HepG2 (cell line): ENCODE measurements around the gene UCN2. TPM values are rescaled to one million over a fixed set of nuclear protein-coding genes. Genes with fewer than 3 reads are reported as not detected.

ENCODE experiments used
- ATAC-seq: fragments of 200-7000 bp; cut with Tn5 transposase; 3 replicates; pipeline ENCODE4 v1.9.1; 2020; ENCODE audit warnings: mild to moderate bottlenecking, moderate library complexity
- BruUV-seq: library from RNA; stranded (reverse); fragments of 400-500 nt; replicated peaks from 2 replicates; lab custom pipeline; 2021; lab: Mats Ljungman, UMichigan
- CTCF ChIA-PET: fragments of 300-600 bp; formaldehyde crosslinking; extraction: SDS; loops from one replicate; lab custom pipeline; 2021; ENCODE audit warnings: low total read pairs, inconsistent platforms, low intra/inter-chr PET ratio; lab: Yijun Ruan, JAX
- POLR2A ChIA-PET: fragments of 350-600 bp; sonication (Branson Sonifier 250); formaldehyde crosslinking; loops from one replicate; lab custom pipeline; 2020; ENCODE audit warnings: antibody characterized with exemption, inconsistent platforms; lab: Yijun Ruan, JAX
- DNase-seq: peaks from one replicate; pipeline ENCODE4 v3.0.0-alpha.2; 2015; ENCODE audit warnings: low spot score
- FAIRE-seq: peaks from 3 replicates; lab custom pipeline; 2011; peaks lifted over from hg19 to GRCh38; lab: Jason Lieb, UNC
- H2AFZ ChIP-seq: one replicate; pipeline ENCODE4 v1.6.1; 2011; ENCODE audit warnings: low read length, inconsistent platforms
- H3K27ac ChIP-seq: fragments of 300-600 bp; 3 replicates; pipeline ENCODE4 v1.8.0; 2011; ENCODE audit warnings: mixed run types, mild to moderate bottlenecking, mixed read lengths, low read length, inconsistent platforms; ENCODE audit not compliant: insufficient read depth; ENCODE audit errors: extremely low read length
- H3K27me3 ChIP-seq, 2 experiments: fragments of 200-600 bp in 1 of 2; 2 replicates in 1 of 2; 3 replicates in 1 of 2; pipeline versions ENCODE4 v1.6.0 to v1.8.0; 2011; ENCODE audit warnings: low read length in 2 of 2, mild to moderate bottlenecking in 2 of 2, moderate library complexity in 2 of 2, inconsistent platforms in 1 of 2; ENCODE audit not compliant: insufficient read depth in 2 of 2, control insufficient read depth in 1 of 2
- H3K36me3 ChIP-seq, 2 experiments: fragments of 200-600 bp in 1 of 2; replicated peaks in 1 of 2; 2 replicates in 1 of 2; 3 replicates in 1 of 2; pipeline versions ENCODE4 v1.5.1 to v1.8.0; 2011; ENCODE audit warnings: low read length in 2 of 2, inconsistent platforms in 1 of 2; ENCODE audit not compliant: insufficient read depth in 2 of 2, control insufficient read depth in 1 of 2
- H3K4me1 ChIP-seq: 2 replicates; pipeline ENCODE4 v1.5.1; 2012; ENCODE audit warnings: low read length, inconsistent platforms; ENCODE audit not compliant: insufficient read depth
- H3K4me2 ChIP-seq: 2 replicates; pipeline ENCODE4 v1.6.0; 2011; ENCODE audit warnings: low read depth, low read length, inconsistent platforms
- H3K4me3 ChIP-seq, 3 experiments: fragments of 200-600 bp in 1 of 3; sonication (generic), shearing (Covaris generic) in 1 of 3; replicated peaks in 1 of 3; 2 replicates each; pipeline ENCODE4 v1.5.1; 2011 to 2016; ENCODE audit warnings: low read length in 3 of 3, inconsistent platforms in 2 of 3, low read depth in 2 of 3, mild to moderate bottlenecking in 2 of 3, control low read depth in 1 of 3, mixed read lengths in 1 of 3; ENCODE audit not compliant: insufficient read depth in 1 of 3
- H3K79me2 ChIP-seq: one replicate; pipeline ENCODE4 v1.6.1; 2011; ENCODE audit warnings: low read length, inconsistent platforms; ENCODE audit not compliant: insufficient read depth
- H3K9ac ChIP-seq: 2 replicates; pipeline ENCODE4 v1.6.0; 2011; ENCODE audit warnings: mild to moderate bottlenecking, low read depth, low read length, inconsistent platforms; ENCODE audit not compliant: insufficient read depth
- H3K9me3 ChIP-seq: 2 replicates; pipeline ENCODE4 v1.5.1; 2012; ENCODE audit warnings: mild to moderate bottlenecking, low read length
- H4K20me1 ChIP-seq: 2 replicates; pipeline ENCODE4 v1.6.0; 2011; ENCODE audit warnings: inconsistent platforms, mild to moderate bottlenecking, low read length, moderate library complexity; ENCODE audit not compliant: insufficient read depth
- ZNF501 ChIP-seq: sonication (generic); formaldehyde crosslinking; IDR thresholded peaks from 2 replicates; pipeline ENCODE4 v1.5.1; 2020; ENCODE audit warnings: mild to moderate bottlenecking, moderate library complexity, missing genetic modification reagents
- WGBS: methylation state at CpG from one replicate; pipeline ENCODE4 v1.1.6; 2017; ENCODE audit warnings: low lambda C conversion rate; 5-methylcytosine and 5-hydroxymethylcytosine counted together
- in situ Hi-C: cut with HindIII; loops from 2 replicates; pipeline ENCODE4 v1.10.0; 2017; ENCODE audit warnings: low pct_unique_long_range_greater_than_20kb; ENCODE audit not compliant: extremely low pct_ligation_motif_present
- intact Hi-C: fragments of 100-400 bp; cut with micrococcal nuclease; formaldehyde crosslinking; loops from one replicate; pipeline ENCODE4 v1.10.0; 2022; ENCODE audit not compliant: unreplicated experiment
- polyA plus RNA-seq, 8 experiments: library from polyadenylated mRNA; depleted of rRNA in 3 of 8; stranded (reverse) in 7 of 8; unstranded in 1 of 8; fragments of >200 nt; fragmentation: Illumina TruSeq in 4 of 8; extraction: Trizol in 4 of 8; gene quantifications; 2 replicates each; pipeline versions ENCODE4 v1.2.1 to v1.2.3, GENCODE V29; 2011 to 2016; ENCODE audit warnings: low read depth in 4 of 8, missing spikeins in 1 of 8, mixed read lengths in 1 of 8; ENCODE audit not compliant: insufficient read depth in 1 of 8
- total RNA-seq, 5 experiments: library from RNA; depleted of rRNA; stranded (reverse); fragments of >200 nt; fragmentation: Illumina TruSeq; extraction: Trizol; gene quantifications; 2 replicates each; pipeline ENCODE4 v1.2.3, GENCODE V29; 2016; ENCODE audit warnings: low read depth in 1 of 5
- TF ChIP-seq, protein P1 (sequence below): sonication (generic); formaldehyde crosslinking; IDR thresholded peaks from 2 replicates; pipeline ENCODE4 v1.4.0; 2020; ENCODE audit warnings: mild to moderate bottlenecking, missing genetic modification reagents
- TF ChIP-seq, protein P2 (sequence below): sonication (generic); formaldehyde crosslinking; IDR thresholded peaks from 2 replicates; pipeline ENCODE4 v1.5.1; 2020; ENCODE audit warnings: mild to moderate bottlenecking, missing genetic modification reagents, moderate library complexity
- TF ChIP-seq, protein P3 (sequence below): sonication (generic); formaldehyde crosslinking; IDR thresholded peaks from 2 replicates; pipeline ENCODE4 v1.4.0; 2020; ENCODE audit warnings: mild to moderate bottlenecking, missing genetic modification reagents, borderline replicate concordance
- TF ChIP-seq, protein P4 (sequence below): sonication (generic); formaldehyde crosslinking; IDR thresholded peaks from 2 replicates; pipeline ENCODE4 v1.5.0; 2020; ENCODE audit warnings: mild to moderate bottlenecking, missing genetic modification reagents, moderate library complexity

UCN2 gene
- total and polyA plus RNA-seq, 2 of the 13 experiments (the other 11 are each of a cell fraction or from before 2014, with no cell fraction given), result 0.07 to 1.5 TPM

GRCh38 chr3:48594417-48595049 is 31.0 kb upstream of the UCN2 start:
- Histone ChIP-seq H3K4me2 (peak overlapping the region; percentile 75), H3K79me2 (no peaks in the 10 kb centered on the region), H3K27me3 (no peaks in the 10 kb centered on the region), H3K9me3 (no peaks in the 10 kb centered on the region), H4K20me1 (0 out of 2 replicates have a peak, but pooled peaks cover 8% of the 10 kb centered on the region), H3K4me1 (peaks cover 45% of the 10 kb centered on the region), H3K36me3 (peaks cover 6 to 19% of the 10 kb centered on the region in 2 experiments; a peak in 4 of 5 replicates), H2AFZ (no peak overlapping the region), H3K4me3 (peak overlapping the region; percentile 15 to 57 (median 40); a peak in 4 of 6 replicates), H3K27ac (no peak overlapping the region), H3K9ac (peak overlapping the region; percentile 43; the same call in 1 of the 2 replicates)
- in situ Hi-C loops, result no loop called here
- DNase-seq, result no peak
- intact Hi-C loops, result no loop called here
- CTCF ChIA-PET, result no interaction called here
- POLR2A ChIA-PET, result interaction anchor here (1.0 kb wide), 1 partner anchor 29 kb away, joined by 3 read pairs; no protein-coding TSS in a partner anchor
- ATAC-seq, result peak; percentile 22
- 57% methylated on average over 28 of the region's 39 CpGs for WGBS
- FAIRE-seq, result no peak
- BruUV-seq, result no TSS peak
- TF ChIP-seq, protein P1, sequence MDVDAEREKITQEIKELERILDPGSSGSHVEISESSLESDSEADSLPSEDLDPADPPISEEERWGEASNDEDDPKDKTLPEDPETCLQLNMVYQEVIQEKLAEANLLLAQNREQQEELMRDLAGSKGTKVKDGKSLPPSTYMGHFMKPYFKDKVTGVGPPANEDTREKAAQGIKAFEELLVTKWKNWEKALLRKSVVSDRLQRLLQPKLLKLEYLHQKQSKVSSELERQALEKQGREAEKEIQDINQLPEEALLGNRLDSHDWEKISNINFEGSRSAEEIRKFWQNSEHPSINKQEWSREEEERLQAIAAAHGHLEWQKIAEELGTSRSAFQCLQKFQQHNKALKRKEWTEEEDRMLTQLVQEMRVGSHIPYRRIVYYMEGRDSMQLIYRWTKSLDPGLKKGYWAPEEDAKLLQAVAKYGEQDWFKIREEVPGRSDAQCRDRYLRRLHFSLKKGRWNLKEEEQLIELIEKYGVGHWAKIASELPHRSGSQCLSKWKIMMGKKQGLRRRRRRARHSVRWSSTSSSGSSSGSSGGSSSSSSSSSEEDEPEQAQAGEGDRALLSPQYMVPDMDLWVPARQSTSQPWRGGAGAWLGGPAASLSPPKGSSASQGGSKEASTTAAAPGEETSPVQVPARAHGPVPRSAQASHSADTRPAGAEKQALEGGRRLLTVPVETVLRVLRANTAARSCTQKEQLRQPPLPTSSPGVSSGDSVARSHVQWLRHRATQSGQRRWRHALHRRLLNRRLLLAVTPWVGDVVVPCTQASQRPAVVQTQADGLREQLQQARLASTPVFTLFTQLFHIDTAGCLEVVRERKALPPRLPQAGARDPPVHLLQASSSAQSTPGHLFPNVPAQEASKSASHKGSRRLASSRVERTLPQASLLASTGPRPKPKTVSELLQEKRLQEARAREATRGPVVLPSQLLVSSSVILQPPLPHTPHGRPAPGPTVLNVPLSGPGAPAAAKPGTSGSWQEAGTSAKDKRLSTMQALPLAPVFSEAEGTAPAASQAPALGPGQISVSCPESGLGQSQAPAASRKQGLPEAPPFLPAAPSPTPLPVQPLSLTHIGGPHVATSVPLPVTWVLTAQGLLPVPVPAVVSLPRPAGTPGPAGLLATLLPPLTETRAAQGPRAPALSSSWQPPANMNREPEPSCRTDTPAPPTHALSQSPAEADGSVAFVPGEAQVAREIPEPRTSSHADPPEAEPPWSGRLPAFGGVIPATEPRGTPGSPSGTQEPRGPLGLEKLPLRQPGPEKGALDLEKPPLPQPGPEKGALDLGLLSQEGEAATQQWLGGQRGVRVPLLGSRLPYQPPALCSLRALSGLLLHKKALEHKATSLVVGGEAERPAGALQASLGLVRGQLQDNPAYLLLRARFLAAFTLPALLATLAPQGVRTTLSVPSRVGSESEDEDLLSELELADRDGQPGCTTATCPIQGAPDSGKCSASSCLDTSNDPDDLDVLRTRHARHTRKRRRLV, result no peak
- TF ChIP-seq, protein P2, sequence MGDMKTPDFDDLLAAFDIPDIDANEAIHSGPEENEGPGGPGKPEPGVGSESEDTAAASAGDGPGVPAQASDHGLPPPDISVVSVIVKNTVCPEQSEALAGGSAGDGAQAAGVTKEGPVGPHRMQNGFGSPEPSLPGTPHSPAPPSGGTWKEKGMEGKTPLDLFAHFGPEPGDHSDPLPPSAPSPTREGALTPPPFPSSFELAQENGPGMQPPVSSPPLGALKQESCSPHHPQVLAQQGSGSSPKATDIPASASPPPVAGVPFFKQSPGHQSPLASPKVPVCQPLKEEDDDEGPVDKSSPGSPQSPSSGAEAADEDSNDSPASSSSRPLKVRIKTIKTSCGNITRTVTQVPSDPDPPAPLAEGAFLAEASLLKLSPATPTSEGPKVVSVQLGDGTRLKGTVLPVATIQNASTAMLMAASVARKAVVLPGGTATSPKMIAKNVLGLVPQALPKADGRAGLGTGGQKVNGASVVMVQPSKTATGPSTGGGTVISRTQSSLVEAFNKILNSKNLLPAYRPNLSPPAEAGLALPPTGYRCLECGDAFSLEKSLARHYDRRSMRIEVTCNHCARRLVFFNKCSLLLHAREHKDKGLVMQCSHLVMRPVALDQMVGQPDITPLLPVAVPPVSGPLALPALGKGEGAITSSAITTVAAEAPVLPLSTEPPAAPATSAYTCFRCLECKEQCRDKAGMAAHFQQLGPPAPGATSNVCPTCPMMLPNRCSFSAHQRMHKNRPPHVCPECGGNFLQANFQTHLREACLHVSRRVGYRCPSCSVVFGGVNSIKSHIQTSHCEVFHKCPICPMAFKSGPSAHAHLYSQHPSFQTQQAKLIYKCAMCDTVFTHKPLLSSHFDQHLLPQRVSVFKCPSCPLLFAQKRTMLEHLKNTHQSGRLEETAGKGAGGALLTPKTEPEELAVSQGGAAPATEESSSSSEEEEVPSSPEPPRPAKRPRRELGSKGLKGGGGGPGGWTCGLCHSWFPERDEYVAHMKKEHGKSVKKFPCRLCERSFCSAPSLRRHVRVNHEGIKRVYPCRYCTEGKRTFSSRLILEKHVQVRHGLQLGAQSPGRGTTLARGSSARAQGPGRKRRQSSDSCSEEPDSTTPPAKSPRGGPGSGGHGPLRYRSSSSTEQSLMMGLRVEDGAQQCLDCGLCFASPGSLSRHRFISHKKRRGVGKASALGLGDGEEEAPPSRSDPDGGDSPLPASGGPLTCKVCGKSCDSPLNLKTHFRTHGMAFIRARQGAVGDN, result peak; percentile 74
- TF ChIP-seq ZNF501, result no peak
- TF ChIP-seq, protein P3, sequence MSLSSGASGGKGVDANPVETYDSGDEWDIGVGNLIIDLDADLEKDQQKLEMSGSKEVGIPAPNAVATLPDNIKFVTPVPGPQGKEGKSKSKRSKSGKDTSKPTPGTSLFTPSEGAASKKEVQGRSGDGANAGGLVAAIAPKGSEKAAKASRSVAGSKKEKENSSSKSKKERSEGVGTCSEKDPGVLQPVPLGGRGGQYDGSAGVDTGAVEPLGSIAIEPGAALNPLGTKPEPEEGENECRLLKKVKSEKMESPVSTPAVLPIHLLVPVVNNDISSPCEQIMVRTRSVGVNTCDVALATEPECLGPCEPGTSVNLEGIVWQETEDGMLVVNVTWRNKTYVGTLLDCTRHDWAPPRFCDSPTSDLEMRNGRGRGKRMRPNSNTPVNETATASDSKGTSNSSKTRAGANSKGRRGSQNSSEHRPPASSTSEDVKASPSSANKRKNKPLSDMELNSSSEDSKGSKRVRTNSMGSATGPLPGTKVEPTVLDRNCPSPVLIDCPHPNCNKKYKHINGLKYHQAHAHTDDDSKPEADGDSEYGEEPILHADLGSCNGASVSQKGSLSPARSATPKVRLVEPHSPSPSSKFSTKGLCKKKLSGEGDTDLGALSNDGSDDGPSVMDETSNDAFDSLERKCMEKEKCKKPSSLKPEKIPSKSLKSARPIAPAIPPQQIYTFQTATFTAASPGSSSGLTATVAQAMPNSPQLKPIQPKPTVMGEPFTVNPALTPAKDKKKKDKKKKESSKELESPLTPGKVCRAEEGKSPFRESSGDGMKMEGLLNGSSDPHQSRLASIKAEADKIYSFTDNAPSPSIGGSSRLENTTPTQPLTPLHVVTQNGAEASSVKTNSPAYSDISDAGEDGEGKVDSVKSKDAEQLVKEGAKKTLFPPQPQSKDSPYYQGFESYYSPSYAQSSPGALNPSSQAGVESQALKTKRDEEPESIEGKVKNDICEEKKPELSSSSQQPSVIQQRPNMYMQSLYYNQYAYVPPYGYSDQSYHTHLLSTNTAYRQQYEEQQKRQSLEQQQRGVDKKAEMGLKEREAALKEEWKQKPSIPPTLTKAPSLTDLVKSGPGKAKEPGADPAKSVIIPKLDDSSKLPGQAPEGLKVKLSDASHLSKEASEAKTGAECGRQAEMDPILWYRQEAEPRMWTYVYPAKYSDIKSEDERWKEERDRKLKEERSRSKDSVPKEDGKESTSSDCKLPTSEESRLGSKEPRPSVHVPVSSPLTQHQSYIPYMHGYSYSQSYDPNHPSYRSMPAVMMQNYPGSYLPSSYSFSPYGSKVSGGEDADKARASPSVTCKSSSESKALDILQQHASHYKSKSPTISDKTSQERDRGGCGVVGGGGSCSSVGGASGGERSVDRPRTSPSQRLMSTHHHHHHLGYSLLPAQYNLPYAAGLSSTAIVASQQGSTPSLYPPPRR (CRISPR knock-in tag), result no peak
- TF ChIP-seq, protein P4, sequence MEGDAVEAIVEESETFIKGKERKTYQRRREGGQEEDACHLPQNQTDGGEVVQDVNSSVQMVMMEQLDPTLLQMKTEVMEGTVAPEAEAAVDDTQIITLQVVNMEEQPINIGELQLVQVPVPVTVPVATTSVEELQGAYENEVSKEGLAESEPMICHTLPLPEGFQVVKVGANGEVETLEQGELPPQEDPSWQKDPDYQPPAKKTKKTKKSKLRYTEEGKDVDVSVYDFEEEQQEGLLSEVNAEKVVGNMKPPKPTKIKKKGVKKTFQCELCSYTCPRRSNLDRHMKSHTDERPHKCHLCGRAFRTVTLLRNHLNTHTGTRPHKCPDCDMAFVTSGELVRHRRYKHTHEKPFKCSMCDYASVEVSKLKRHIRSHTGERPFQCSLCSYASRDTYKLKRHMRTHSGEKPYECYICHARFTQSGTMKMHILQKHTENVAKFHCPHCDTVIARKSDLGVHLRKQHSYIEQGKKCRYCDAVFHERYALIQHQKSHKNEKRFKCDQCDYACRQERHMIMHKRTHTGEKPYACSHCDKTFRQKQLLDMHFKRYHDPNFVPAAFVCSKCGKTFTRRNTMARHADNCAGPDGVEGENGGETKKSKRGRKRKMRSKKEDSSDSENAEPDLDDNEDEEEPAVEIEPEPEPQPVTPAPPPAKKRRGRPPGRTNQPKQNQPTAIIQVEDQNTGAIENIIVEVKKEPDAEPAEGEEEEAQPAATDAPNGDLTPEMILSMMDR (CRISPR knock-in tag), result 0 out of 2 replicates have a peak, but pooled peaks have one; percentile 3
